RKO (cell line): Measurements from ENCODE around the gene MDN1.
A peak's percentile ranks its signal among the peaks of the same experiment; 100 is the strongest.
"Not testable (repeated sequence)": the region's sequence is repeated elsewhere in the genome, so short reads cannot be mapped to it uniquely, and the experiment has no call there.

ENCODE experiments used
- DNase-seq: peaks from one replicate; pipeline ENCODE4 v3.0.0-alpha.2; 2016; ENCODE audit warnings: low spot score

MDN1 gene

GRCh38 chr6:89813422-89813821 lies 6.2 kb downstream of the MDN1 start:
- DNase-seq: not testable (repeated sequence)

GRCh38 chr6:89807581-89807980 lies 12.0 kb downstream of the MDN1 start:
- no peak for DNase-seq

DNA sequence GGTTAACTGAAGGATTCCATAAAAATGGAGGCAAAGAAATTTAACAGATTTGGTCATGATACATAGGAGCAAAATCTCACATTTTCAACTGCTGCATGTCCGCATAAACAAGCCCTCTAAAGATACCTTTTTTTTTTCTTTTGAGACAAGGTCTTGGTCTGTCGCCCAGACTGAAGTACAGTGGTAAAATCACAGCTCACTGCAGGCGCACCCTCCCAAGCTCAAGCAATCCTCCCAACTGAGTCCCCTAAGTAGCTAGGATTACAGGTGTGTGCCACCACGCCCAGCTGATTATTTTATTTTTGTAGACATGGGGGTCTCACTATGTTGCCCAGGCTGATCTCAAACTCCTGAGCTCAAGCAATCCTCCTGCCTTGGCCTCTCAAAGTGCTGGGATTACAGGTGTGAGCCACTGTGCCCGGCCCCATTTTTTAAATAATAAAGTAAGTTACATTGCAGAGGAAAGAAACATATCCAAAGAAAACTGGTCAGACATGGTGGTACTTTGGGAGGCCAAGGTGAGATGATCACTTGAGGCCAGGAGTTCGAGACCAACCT lies 13.7 kb downstream of the MDN1 start:
- DNase-seq: no peak

DNA sequence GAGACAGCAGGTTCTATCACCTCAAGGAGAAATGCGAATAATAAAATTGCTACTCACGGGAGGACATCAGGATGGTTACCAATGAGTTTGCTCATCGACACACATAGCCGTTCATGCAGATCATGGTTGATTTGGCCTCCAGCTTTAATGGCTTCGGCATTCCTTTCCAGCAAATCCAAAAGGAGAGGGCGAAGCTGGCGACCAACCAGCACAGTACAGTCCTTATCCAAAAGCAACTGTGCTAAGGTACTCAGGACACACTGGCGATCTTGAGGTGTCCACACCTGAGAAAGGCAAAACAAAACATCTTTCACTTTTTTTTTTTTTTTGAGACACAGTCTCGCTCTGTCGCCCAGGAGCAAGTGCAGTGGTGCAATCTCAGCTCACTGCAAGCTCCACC lies 16.3 kb downstream of the MDN1 start:
- no peak for DNase-seq

DNA sequence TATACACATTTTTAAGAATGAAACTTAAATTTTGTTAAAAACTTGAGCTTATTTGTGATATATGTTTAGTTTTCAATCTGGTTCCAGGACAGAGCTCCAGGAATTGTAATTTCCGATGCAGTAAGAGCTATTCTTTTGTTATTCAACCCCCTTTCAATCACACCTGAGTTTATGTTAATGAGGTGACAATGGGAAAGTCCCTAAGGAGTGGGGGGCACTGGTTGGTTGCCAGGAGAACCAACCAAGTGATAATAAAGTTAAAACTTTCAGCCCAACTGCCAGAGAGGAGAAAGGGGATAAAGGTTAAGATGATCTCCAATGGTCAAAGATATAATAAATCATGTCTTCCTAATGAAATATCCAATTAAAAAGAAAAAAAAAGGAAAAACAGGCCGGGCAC lies 19.8 kb downstream of the MDN1 start:
- DNase-seq: no peak

GRCh38 chr6:89799096-89799495 lies 20.5 kb downstream of the MDN1 start:
- no peak for DNase-seq

DNA sequence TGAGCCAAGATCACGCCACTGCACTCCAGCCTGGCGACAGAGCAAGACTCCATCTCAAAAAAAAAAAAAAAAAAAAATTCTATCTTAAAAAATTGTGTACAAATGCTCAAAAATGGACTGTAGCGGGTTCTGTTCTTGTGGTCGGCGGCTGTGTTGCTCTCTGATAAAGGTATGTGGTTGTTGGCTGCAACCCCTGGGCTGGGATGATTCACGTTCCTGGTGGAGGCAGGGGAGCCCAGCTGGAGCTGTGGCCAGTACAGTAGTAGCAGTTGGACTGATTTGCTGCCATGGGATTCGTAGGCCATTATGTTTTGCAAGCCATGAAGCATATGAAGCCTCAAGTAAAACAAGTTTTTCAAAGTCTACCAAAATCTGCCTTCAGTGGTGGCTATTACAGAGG lies 22.3 kb downstream of the MDN1 start:
- DNase-seq: no peak

DNA sequence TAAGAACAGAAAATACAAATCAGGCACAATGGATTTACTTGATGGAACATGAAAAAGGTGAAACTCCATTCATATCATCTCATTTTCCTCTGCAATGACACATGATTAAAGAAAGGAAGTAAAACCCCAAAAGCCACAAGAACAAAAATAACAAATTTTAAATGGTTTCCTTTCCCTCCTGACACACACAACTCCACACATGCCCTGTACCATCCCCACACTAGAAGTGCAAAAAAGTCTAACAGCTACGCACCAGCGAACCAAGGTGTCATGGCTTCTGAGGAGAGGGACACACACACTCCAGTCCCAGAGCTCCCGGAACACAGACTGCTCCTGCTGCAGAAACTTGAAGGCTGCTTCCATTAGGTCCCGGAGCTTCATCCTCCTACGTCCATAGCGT lies 25.3 kb downstream of the MDN1 start:
- DNase-seq: no peak

- no peak for DNase-seq
These were observed 26.0 kb downstream of the MDN1 start for GRCh38 chr6:89793586-89793985.

GRCh38 chr6:89792881-89793280 lies 26.7 kb downstream of the MDN1 start:
- DNase-seq: peak; percentile 73

- no peak for DNase-seq
These were observed 29.2 kb downstream of the MDN1 start for GRCh38 chr6:89790403-89790802.

DNA sequence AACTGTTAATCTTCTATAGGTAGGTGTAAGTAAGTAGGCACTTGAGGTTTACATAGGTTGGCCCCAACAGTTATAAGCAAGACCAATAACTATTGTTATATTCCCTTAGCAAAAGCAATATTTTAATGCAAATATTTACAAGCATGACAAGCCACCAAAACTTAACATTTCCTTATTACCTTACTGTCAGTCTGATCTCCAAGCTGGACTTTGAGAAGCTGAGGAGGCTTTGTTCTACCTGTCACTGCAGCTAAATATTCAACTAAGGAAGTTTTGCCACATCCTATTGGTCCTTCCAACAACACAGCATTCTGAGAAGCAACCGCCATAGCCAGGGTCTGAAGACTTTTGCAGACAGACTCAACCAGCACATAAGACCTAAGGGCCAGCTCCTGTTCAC lies 29.6 kb downstream of the MDN1 start:
- DNase-seq: no peak

DNA sequence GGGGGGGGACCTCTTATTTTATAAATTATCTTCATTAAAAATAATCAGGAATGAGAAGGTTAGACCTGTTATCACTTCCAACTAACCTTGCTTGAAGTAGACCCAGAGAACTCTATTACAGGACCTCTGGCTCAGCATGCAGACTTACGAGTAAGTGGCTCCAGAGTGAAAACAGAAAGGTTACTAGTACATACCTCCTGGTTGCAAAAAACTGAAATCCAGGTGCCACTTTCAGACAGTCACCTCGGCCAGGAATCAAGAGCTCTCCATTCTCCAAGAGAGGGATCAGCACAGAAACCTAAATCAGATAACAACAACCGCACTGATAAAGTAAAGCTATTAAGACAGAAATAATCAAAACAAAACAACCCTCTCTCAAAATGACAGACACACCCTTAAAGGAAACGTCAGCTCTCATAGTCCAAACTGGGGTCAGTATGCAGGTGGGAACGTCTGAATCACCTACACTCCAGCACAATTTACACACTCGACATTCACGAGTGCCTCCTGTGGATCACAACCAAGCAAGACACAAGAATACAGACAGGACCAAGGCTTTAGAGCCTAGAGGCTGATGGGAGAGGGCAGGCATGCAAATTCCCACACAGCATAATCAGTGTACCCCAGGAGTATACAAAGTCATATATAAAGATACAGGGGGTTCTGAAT lies 31.8 kb downstream of the MDN1 start:
- DNase-seq: no peak

GRCh38 chr6:89786970-89787369 lies 32.6 kb downstream of the MDN1 start:
- no peak for DNase-seq

GRCh38 chr6:89784838-89785237 lies 34.8 kb downstream of the MDN1 start:
- DNase-seq: no peak

- not testable (repeated sequence) for DNase-seq
These were observed 36.3 kb downstream of the MDN1 start for GRCh38 chr6:89783293-89783692.

- no peak for DNase-seq
These were observed 37.4 kb downstream of the MDN1 start for GRCh38 chr6:89782222-89782621.

DNA sequence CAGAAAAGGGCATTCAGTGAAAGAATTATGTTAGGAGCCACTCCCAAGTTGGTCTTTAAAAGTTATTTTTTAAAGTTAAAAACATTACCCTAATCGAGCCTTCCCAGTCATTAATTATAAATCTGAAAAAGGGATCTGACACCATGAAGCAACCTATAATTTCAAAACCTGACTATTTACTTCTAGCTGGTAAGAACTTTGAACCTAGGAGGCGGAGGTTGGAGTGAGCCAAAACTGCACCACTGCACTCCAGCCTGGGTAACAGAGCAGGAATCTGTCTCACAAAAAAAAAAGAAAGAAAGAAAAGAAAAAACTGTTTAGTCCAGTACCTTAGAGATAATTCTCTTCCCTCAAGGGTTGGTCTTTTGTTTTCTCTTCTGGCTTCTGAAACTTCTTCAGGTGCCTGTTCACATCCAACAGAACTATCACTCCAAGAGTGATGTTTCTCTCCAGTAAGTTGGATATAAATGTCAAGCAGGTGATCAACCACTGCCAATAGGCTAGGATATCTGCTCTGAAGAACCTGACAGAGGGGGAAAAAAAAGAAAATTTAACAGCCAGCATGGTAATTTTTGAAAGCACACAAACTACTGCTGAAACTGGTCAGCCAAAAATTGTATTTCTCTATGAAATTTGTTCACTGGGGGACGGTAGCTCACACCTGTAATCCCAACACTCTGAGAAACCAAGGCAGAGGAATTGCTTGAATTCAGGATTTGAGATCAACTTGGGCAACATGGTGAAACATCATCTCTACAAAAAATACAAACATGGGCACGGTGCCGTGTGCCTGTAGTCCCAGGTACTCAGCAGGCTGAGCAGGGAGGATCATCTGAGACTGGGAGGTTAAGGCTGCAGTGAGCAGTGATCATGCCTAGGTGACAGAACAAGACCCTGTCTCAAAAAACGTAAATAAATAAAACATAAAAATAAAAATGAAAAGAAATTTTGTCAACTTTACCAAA lies 38.2 kb downstream of the MDN1 start:
- DNase-seq: no peak

DNA sequence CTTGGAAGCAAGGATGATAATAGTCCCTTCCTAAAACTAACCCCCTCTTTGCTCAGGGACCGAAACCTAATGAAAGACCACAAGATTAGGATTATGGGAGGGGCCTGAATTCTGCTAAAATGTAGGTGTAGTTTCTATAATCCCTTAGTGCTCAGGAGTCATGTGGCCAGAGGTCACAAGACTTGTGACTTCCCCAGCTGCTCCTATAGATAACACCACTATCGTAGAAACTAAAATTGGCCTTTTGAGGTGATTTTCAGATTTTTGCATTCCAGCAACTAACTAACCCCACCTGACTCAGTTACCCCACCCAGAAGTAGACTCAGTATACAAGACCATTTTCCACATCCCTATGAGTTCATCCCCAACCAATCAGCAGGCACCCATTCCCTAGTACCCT lies 42.1 kb downstream of the MDN1 start:
- no peak for DNase-seq

DNA sequence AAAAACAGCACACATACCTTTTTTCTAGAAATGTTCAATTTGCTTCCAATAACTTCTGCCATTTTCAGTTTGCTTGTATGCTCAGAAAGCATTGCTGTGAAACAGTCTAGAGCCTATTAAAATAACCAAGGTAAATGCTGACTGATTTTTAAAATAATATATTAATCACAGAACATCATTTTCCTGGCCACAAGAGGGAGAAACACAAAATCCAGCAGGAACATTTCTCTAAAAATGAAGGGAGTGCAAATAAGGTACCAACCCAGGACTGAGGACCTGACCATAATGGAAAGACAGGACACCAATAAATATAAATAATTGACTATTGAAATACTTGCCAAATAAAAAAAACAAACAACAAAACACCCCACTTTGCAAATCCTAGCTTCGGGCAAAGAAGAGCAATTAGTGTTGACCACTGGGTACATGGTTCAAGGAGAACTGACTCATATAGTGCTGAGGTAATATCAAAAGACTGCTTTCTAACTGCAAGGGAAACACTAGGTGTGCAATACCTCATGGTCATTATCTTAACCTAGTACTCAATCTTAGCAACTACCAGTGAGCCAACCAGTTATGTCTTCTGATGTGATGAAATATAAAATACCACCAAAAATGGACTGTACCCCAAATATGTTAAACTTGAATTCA lies 42.9 kb downstream of the MDN1 start:
- no peak for DNase-seq

GRCh38 chr6:89775150-89775549 lies 44.4 kb downstream of the MDN1 start:
- no peak for DNase-seq

DNA sequence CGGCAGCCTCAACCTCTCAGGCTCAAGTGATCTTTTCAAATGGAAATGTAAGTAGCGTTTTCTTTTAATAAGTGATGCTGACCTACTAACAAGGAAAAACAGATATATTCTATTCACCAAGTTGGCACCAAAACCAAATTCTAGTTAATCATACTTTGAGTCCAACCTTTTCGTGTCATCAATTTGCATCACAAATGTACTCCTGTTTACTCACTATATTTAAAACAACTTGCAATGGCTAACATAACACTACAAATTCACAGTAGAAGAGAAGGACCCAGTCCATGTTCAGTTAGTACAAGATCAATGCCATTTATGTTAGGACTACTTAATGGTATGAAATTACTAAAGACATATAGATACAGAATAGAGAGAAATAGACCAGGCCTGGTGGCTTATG lies 50.0 kb downstream of the MDN1 start:
- no peak for DNase-seq

DNA sequence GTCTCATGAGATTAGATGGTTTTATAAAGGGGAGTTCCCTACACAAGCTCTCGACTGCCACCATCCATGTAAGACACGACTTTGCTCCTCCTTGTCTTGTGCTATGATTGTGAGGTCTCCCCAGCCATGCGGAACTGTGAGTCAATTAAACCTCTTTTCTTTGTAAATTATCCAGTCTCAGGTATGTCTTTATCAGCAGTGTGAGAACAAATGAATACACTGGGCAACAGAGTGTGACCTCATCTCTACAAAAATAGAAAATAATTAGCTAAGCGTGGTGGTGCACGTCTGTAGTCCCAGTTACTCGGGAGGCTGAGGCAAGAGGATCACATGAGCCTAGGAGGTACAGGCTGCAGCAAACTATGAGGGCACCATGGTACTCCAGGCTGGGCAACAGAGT lies 51.3 kb downstream of the MDN1 start:
- DNase-seq: no peak
